ENCODE measurements around the gene TESK2. TPM values are rescaled to one million over a fixed set of nuclear protein-coding genes. Genes with fewer than 3 reads are reported as not detected.

Gene TESK2
- total and polyA plus RNA-seq, 2 of the 8 experiments (the other 6 are each of a cell fraction or from before 2014, with no cell fraction given): 10.8 to 12.6 TPM

DNA sequence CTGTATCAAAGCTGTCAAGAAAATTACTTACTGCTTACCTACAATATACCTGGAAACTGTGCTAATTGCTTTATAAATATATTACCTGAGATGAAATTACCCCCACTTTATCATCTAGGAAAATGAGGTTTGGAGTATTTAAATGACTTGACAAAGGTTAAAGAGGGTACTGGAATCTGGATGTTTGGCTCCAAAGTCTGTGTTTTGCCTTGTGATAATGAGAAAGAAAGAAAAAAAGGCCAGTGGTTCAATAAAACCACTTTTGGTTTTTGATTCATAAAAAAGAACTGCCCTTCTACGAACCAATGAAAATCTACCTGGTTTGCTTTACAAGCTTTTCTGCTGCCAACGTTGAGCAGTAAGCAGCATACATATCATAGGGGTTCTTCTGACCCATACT lies 89.4 kb downstream of the TESK2 start:
- no peak overlapping the region for H3K4me3 ChIP-seq (ENCODE audit: extremely low read depth in 1 of 4, insufficient read depth in 2 of 4, low read depth in 3 of 4, low read length in 4 of 4)
- H3K4ac ChIP-seq (replicated peaks; ENCODE audit: insufficient read length, low read depth, low read length): no peak overlapping the region
- no peak overlapping the region for H2AK5ac ChIP-seq (ENCODE audit: low read depth, low read length)
- H4K5ac ChIP-seq (ENCODE audit: insufficient read length, low read depth, low read length): no peak overlapping the region
- POLR2A ChIA-PET (ENCODE audit: partially characterized antibody): no interaction called here
- H3K9me3 ChIP-seq (ENCODE audit: insufficient read depth in 2 of 2, low read depth in 1 of 2, low read length in 1 of 2): no peaks in the 10 kb centered on the region
- no peaks in the 10 kb centered on the region for H3K36me3 ChIP-seq (ENCODE audit: control insufficient read depth in 2 of 4, insufficient read depth in 4 of 4, low read length in 3 of 4)
- H3K18ac ChIP-seq (ENCODE audit: extremely low read depth, low read length): no peak overlapping the region
- H4K20me1 ChIP-seq (replicated peaks in 1 of 2; ENCODE audit: control insufficient read depth in 1 of 2, insufficient read depth in 2 of 2, low read length in 2 of 2): no peaks in the 10 kb centered on the region
- no peaks in the 10 kb centered on the region for H3K79me2 ChIP-seq (ENCODE audit: control insufficient read depth in 1 of 2, insufficient read depth in 2 of 2, low read length in 2 of 2)
- no peak overlapping the region for H3K56ac ChIP-seq (replicated peaks; ENCODE audit: insufficient read length, low read depth, low read length)
- H3K23me2 ChIP-seq (ENCODE audit: low read depth, low read length): no peaks in the 10 kb centered on the region
- DNase-seq (ENCODE audit: low read depth in 1 of 2, low spot score in 2 of 2): no peak
- no peaks in the 10 kb centered on the region for H3K27me3 ChIP-seq (replicated peaks in 1 of 4; ENCODE audit: control insufficient read depth in 3 of 4, extremely low read depth in 1 of 4, insufficient read depth in 3 of 4, low read length in 3 of 4)
- TF ChIP-seq EGR1 (IDR thresholded peaks at IDR 0.05; ENCODE audit: borderline replicate concordance, low read depth, low read length) (no peak), SUZ12 (IDR thresholded peaks at IDR 0.05; ENCODE audit: low read length) (no peak), ASH2L (IDR thresholded peaks at IDR 0.05; ENCODE audit: low read length) (no peak), GTF2F1 (IDR thresholded peaks at IDR 0.05; ENCODE audit: borderline replicate concordance, low read depth, low read length) (no peak)
- 84% methylated on average over 2 of the region's 2 CpGs; no CpG with 5 or more reads in 1 of the 2 experiments for WGBS, 2 experiments (ENCODE audit: extremely low coverage in 1 of 2, insufficient coverage in 1 of 2, insufficient read length in 1 of 2, insufficient replicate concordance in 2 of 2, low coverage in 1 of 2, low lambda C conversion rate in 2 of 2, missing lambda C conversion rate in 1 of 2)
- no peak overlapping the region for H3K23ac ChIP-seq (ENCODE audit: insufficient read length)
- H3K4me2 ChIP-seq (ENCODE audit: insufficient read depth in 1 of 2, low read depth in 2 of 2, low read length in 2 of 2): no peak overlapping the region
- no peaks in the 10 kb centered on the region for H3K79me1 ChIP-seq (ENCODE audit: low read depth, low read length)
- no peak for FAIRE-seq
- no peaks in the 10 kb centered on the region; a peak in 2 of 7 replicates for H3K4me1 ChIP-seq (replicated peaks in 1 of 4; ENCODE audit: control insufficient read depth in 3 of 4, insufficient read depth in 4 of 4, low read length in 3 of 4)
- CTCF ChIA-PET (ENCODE audit: partially characterized antibody): interaction anchor here (1.5 to 1.6 kb wide), 2 partner anchors 10 to 91 kb away, joined by 3 to 4 read pairs; no protein-coding TSS in a partner anchor
- no peak overlapping the region for H2BK12ac ChIP-seq (ENCODE audit: low read depth, low read length)
- H2AFZ ChIP-seq (ENCODE audit: low read length): no peak overlapping the region
- H2BK120ac ChIP-seq (replicated peaks; ENCODE audit: low read depth, low read length): no peak overlapping the region
- no peak overlapping the region for H4K91ac ChIP-seq (replicated peaks; ENCODE audit: insufficient read length, low read length)
- H3K27ac ChIP-seq (ENCODE audit: low read depth, low read length): no peak overlapping the region
- no peak overlapping the region for H2BK5ac ChIP-seq (ENCODE audit: low read depth, low read length)
- no peak overlapping the region for H2BK20ac ChIP-seq (ENCODE audit: low read length)
- H3K14ac ChIP-seq (ENCODE audit: insufficient read length): no peak overlapping the region
- no peak overlapping the region for H3K9ac ChIP-seq (replicated peaks in 1 of 4; ENCODE audit: extremely low read depth in 1 of 4, low read depth in 3 of 4, low read length in 3 of 4)
- no peak overlapping the region for H2BK15ac ChIP-seq (ENCODE audit: low read length)
- no peak overlapping the region for H4K8ac ChIP-seq (ENCODE audit: extremely low read depth, insufficient read depth, low read length)
